NT2/D1 (cell line): ENCODE results near the gene PLXNB2.

Experiments used
- YY1 ChIP-seq: IDR thresholded peaks from 2 replicates; pipeline ENCODE4 v1.6.1; 2011; ENCODE audit not compliant: insufficient read length, insufficient read depth
- ZNF274 ChIP-seq: IDR thresholded peaks from 2 replicates; pipeline ENCODE4 v1.6.1; 2011; ENCODE audit warnings: mild to moderate bottlenecking, low read depth, low read length

GRCh38 chr22:50319503-50319951 lies 12.1 kb upstream of the PLXNB2 start:
- TF ChIP-seq YY1 (no peak), ZNF274 (no peak)
